Mucosa of descending colon (tissue), 3 donors: Measurements from ENCODE around the gene MVB12B. TPM values are rescaled to one million over a fixed set of nuclear protein-coding genes. Genes with fewer than 3 reads are reported as not detected.

Experiments
- ATAC-seq: fragments of 200-7000 bp; cut with Tn5 transposase; one replicate; pipeline ENCODE4 v1.9.1; 2020; ENCODE audit warnings: mild to moderate bottlenecking, moderate library complexity
- DNase-seq, 3 donors: peaks; one replicate each; pipeline ENCODE4 v3.0.0-alpha.2; 2020
- H3K36me3 ChIP-seq: fragments of 200-600 bp; one replicate; pipeline ENCODE4 v1.8.0; 2021; ENCODE audit warnings: low read depth, mild to moderate bottlenecking
- H3K4me1 ChIP-seq: fragments of 200-600 bp; one replicate; pipeline ENCODE4 v1.8.0; 2021; ENCODE audit warnings: low read depth, mild to moderate bottlenecking
- H3K4me3 ChIP-seq: fragments of 200-600 bp; one replicate; pipeline ENCODE4 v1.8.0; 2021; ENCODE audit warnings: mild to moderate bottlenecking
- H3K9me3 ChIP-seq: fragments of 200-600 bp; one replicate; pipeline ENCODE4 v1.8.0; 2021; ENCODE audit warnings: mild to moderate bottlenecking
- intact Hi-C, 2 donors: fragments of 100-400 bp; cut with DNase I in 1 of 2; cut with micrococcal nuclease in 1 of 2; formaldehyde crosslinking; loops; one replicate each; pipeline versions ENCODE4 v1.11.0 to v1.11.1; 2022; cut with DNase I, micrococcal nuclease
- total RNA-seq, 3 donors: library from RNA; stranded (reverse); fragmentation: NEBNext Ultra II Directional in 2 of 3; extraction: Animal tissue kit (Norgen Biotek cat#: 25700) in 2 of 3; gene quantifications; one replicate each; pipeline versions ENCODE4 v1.2.1 to v1.2.4, GENCODE V29; 2021 to 2023
- TF ChIP-seq, protein P1 (sequence below): fragments of 200-600 bp; IDR thresholded peaks from one replicate; pipeline ENCODE4 v1.8.0; 2022; ENCODE audit warnings: antibody characterized with exemption, mild to moderate bottlenecking
- donor health status: DM: no; HTN: no; CAD: no; lungs with moderate emphysema.
- donor health status: DM: no; HTN: no; CAD: no.
- donor health status: DM: no; HTN: yes; CAD: no.

Gene MVB12B
- total RNA-seq, 3 donors from 2014 or later = 16.8 to 26.4 (median 21.6) TPM

- ATAC-seq (no peak), DNase-seq (no peak)
- TF ChIP-seq, protein P1, sequence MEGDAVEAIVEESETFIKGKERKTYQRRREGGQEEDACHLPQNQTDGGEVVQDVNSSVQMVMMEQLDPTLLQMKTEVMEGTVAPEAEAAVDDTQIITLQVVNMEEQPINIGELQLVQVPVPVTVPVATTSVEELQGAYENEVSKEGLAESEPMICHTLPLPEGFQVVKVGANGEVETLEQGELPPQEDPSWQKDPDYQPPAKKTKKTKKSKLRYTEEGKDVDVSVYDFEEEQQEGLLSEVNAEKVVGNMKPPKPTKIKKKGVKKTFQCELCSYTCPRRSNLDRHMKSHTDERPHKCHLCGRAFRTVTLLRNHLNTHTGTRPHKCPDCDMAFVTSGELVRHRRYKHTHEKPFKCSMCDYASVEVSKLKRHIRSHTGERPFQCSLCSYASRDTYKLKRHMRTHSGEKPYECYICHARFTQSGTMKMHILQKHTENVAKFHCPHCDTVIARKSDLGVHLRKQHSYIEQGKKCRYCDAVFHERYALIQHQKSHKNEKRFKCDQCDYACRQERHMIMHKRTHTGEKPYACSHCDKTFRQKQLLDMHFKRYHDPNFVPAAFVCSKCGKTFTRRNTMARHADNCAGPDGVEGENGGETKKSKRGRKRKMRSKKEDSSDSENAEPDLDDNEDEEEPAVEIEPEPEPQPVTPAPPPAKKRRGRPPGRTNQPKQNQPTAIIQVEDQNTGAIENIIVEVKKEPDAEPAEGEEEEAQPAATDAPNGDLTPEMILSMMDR = no peak
- Histone ChIP-seq H3K4me1 (peaks cover 5% of the 10 kb centered on the region), H3K36me3 (no peaks in the 10 kb centered on the region), H3K4me3 (no peak overlapping the region), H3K9me3 (no peaks in the 10 kb centered on the region)
- intact Hi-C loops = loop anchor here (5.0 to 10.0 kb wide), 2 partner anchors 85 to 97 kb away; no protein-coding TSS in a partner anchor
Measured at GRCh38 chr9:126399789-126400188, 73.2 kb downstream of the MVB12B start.

DNA sequence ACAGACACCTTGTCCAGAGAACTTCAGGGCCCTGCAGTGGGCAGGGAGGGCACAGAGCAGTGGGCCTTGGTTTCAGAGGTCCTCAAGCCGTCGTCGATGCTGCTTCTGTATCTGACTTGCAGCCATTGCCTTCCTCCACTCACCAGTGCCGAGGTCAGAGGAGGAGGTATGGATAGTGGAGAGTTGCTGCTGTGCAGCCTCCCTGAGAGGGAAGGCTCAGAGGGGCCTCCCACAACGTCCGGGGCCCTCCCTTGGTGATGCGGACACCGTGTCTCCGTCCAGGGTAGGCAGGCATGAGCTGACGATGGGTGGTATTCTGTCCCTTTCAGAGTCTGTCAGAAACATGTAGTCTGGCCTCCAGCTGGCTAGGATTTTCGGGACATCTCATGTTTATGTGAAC is 73.9 kb downstream of the MVB12B start:
- intact Hi-C loops = no loop called here
- Histone ChIP-seq H3K36me3 (no peaks in the 10 kb centered on the region), H3K4me1 (peaks cover 5% of the 10 kb centered on the region), H3K9me3 (no peaks in the 10 kb centered on the region), H3K4me3 (no peak overlapping the region)
- ATAC-seq = no peak
- TF ChIP-seq, protein P1 = no peak
- DNase-seq = no peak

DNA sequence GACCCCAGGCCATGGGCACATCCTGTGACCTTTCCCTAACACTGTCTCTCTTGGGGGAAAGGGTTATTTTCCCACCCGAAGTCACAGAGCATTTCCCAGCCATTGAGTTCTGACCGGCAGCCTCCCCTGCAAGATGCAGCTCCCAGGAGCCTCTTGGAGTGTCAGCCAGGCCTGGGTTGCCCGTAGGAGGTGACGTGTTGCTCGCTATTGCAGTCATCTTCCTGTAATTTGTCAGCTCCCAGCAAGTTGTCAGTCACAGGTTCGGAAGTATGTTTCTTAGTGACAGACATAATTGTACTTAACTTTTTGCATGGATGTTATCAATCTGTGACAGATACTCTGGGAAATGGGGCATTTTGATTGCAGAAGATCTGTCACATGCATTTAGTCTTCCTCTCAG is 74.5 kb downstream of the MVB12B start:
- Histone ChIP-seq H3K9me3 (no peaks in the 10 kb centered on the region), H3K4me1 (peaks cover 5% of the 10 kb centered on the region), H3K36me3 (no peaks in the 10 kb centered on the region), H3K4me3 (no peak overlapping the region)
- DNase-seq (no peak), ATAC-seq (no peak)
- intact Hi-C loops = no loop called here
- TF ChIP-seq, protein P1 = no peak

- TF ChIP-seq, protein P1 = no peak
- Histone ChIP-seq H3K9me3 (no peaks in the 10 kb centered on the region), H3K4me3 (no peak overlapping the region), H3K36me3 (no peaks in the 10 kb centered on the region), H3K4me1 (peaks cover 5% of the 10 kb centered on the region)
- ATAC-seq (no peak), DNase-seq (no peak)
- intact Hi-C loops = no loop called here
Measured at GRCh38 chr9:126401581-126401980, 75.0 kb downstream of the MVB12B start.

DNA sequence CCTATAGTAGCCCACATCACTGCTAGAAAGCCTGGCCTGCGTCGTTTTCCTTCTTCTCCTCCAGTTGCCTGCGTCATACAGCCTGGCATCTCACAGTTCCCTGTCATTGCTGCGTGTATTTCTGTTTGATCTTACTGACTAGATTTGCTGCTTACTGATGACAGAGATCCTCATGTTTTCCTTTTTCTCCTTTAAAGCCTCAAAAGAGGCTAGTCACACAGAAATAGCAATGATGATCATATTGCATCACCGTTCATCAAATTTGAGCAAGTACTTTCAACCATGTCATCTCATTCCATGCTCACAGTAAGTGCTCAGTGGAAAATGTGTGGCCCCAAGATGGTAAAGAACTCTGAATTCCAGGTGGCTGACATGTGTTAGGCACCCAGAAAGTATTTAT is 76.8 kb downstream of the MVB12B start:
- Histone ChIP-seq H3K36me3 (no peaks in the 10 kb centered on the region), H3K4me1 (no peaks in the 10 kb centered on the region), H3K9me3 (no peaks in the 10 kb centered on the region), H3K4me3 (no peak overlapping the region)
- no peak for ATAC-seq
- TF ChIP-seq, protein P1 = no peak
- DNase-seq = no peak
- intact Hi-C loops = no loop called here

DNA sequence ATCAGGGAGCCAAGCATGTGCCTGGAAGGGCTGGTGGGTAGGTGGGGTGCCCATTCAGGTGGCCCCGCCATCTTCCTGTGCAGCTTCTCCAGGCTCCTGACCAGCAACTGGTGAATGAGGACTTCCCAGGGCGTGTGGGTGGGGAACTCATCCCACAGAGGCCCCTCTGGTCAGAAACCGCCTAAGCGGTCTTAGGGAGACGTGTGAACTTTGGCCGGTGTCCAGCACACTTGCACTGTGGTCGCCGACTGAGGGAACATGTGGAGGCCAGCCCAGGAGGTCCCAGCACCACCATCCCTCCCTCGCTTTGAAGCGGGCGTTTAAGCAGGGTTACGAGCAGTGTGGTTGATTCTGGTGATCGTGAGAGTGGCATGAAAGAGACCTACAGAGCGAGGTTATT is 77.8 kb downstream of the MVB12B start:
- ATAC-seq = no peak

More for the DNA sequence above, 77.8 kb downstream of the MVB12B start:
- H3K9me3 ChIP-seq = no peaks in the 10 kb centered on the region
- TF ChIP-seq, protein P1 = no peak
- H3K36me3 ChIP-seq = no peaks in the 10 kb centered on the region
- H3K4me3 ChIP-seq = no peak overlapping the region
- no peak for DNase-seq
- intact Hi-C loops = no loop called here
- H3K4me1 ChIP-seq = no peaks in the 10 kb centered on the region
